Endothelial cell of umbilical vein (primary cell): Measurements from ENCODE around the gene PRKAR2B.

Source experiments
- EZH2 ChIP-seq: IDR thresholded peaks from 2 replicates; pipeline ENCODE4 v1.6.1; 2012; ENCODE audit warnings: borderline replicate concordance, low read depth, mild to moderate bottlenecking, moderate library complexity, low read length, inconsistent platforms; ENCODE audit not compliant: severe bottlenecking
- POLR2AphosphoS5 ChIP-seq: IDR thresholded peaks from 2 replicates; pipeline ENCODE4 v1.6.1; 2012; ENCODE audit warnings: low read depth, mild to moderate bottlenecking, control low read depth, low read length, moderate library complexity; ENCODE audit not compliant: insufficient read depth
- TF ChIP-seq, protein P1 (sequence below), 2 donors: IDR thresholded peaks; 1 replicate in 1 of 2; 2 replicates in 1 of 2; pipeline ENCODE4 v1.5.1; 2011; ENCODE audit warnings: low read length in 2 of 2, mild to moderate bottlenecking in 2 of 2, moderate library complexity in 2 of 2, control low read depth in 1 of 2, inconsistent platforms in 1 of 2, low read depth in 1 of 2; ENCODE audit not compliant: insufficient read depth in 1 of 2; ENCODE audit errors: extremely low read depth in 1 of 2

DNA sequence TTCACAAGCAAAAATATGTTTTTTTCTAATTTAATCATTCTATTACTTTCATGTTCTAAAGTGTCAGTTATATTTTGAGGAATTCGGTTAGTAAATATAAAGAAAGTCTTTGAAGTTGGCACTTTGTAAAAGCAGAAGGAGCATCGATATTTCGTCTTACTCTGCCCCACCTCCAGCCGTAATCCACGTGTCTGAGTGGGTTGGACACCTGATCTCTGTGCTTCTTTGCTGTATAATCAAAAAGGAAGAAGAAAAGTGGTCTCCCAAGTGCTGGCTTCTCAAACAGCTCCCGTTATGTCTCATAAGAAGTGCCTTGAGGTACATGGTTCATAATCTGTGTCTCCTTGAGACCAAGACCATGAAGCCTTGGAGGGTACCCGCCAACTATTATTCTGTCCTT lies 19.8 kb downstream of the PRKAR2B start:
- TF ChIP-seq, protein P1, sequence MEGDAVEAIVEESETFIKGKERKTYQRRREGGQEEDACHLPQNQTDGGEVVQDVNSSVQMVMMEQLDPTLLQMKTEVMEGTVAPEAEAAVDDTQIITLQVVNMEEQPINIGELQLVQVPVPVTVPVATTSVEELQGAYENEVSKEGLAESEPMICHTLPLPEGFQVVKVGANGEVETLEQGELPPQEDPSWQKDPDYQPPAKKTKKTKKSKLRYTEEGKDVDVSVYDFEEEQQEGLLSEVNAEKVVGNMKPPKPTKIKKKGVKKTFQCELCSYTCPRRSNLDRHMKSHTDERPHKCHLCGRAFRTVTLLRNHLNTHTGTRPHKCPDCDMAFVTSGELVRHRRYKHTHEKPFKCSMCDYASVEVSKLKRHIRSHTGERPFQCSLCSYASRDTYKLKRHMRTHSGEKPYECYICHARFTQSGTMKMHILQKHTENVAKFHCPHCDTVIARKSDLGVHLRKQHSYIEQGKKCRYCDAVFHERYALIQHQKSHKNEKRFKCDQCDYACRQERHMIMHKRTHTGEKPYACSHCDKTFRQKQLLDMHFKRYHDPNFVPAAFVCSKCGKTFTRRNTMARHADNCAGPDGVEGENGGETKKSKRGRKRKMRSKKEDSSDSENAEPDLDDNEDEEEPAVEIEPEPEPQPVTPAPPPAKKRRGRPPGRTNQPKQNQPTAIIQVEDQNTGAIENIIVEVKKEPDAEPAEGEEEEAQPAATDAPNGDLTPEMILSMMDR (IDR thresholded peaks at IDR 0.05; ENCODE audit: extremely low read depth in 1 of 2, insufficient read depth in 1 of 2, low read depth in 1 of 2, low read length in 2 of 2) = no peak
- TF ChIP-seq EZH2 (no peak), POLR2AphosphoS5 (no peak)
